ENCODE results near the gene STEAP2. TPM values are rescaled to one million over a fixed set of nuclear protein-coding genes. Genes with fewer than 3 reads are reported as not detected.

The STEAP2 gene
- total RNA-seq, 2 donors from 2014 or later, result 4.0 to 11.0 TPM

DNA sequence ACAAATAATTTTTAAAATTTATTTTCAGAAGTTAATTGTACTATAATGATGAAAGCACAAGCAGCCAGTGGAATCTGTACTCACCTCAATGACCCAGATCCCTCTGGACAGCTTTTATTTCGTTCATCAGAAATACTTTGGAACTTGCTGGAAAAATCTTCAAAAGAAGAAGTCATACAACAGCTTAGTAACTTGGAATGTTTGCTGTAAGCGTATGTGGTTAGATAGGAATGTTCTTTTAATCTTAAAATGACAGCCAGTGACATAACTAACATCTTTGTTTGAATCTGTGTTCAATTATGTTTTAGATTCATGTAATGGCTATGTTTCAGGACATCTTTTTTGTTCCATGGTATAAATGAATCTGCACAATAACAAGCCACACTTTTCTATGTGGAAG is 60.2 kb downstream of the STEAP2 start:
- Histone ChIP-seq H3K4me1 (ENCODE audit: control insufficient read depth, insufficient read depth, low read length) (peaks cover 13% of the 10 kb centered on the region), H3K9ac (ENCODE audit: extremely low read depth, low read length, poor library complexity, severe bottlenecking) (no peak overlapping the region), H3K27me3 (ENCODE audit: control insufficient read depth, insufficient read depth, low read length, poor library complexity, severe bottlenecking) (no peaks in the 10 kb centered on the region), H3K9me3 (ENCODE audit: control insufficient read depth, low read length) (no peaks in the 10 kb centered on the region), H3K27ac (ENCODE audit: low read depth, low read length) (no peak overlapping the region), H3K36me3 (ENCODE audit: control insufficient read depth, insufficient read depth, low read length) (no peaks in the 10 kb centered on the region), H3K4me3 (ENCODE audit: low read length) (no peak overlapping the region)
- Mint-ChIP-seq H3K27me3 (ENCODE audit: insufficient read depth) (peaks cover 4% of the 10 kb centered on the region), H3K27ac (no peak overlapping the region), H3K9me3 (no peaks in the 10 kb centered on the region), H3K36me3 (ENCODE audit: low read depth) (no peaks in the 10 kb centered on the region), H3K4me3 (no peak overlapping the region), H3K4me1 (peaks cover 16% of the 10 kb centered on the region)
- DNase-seq, result no peak
- TF ChIP-seq, protein P1, sequence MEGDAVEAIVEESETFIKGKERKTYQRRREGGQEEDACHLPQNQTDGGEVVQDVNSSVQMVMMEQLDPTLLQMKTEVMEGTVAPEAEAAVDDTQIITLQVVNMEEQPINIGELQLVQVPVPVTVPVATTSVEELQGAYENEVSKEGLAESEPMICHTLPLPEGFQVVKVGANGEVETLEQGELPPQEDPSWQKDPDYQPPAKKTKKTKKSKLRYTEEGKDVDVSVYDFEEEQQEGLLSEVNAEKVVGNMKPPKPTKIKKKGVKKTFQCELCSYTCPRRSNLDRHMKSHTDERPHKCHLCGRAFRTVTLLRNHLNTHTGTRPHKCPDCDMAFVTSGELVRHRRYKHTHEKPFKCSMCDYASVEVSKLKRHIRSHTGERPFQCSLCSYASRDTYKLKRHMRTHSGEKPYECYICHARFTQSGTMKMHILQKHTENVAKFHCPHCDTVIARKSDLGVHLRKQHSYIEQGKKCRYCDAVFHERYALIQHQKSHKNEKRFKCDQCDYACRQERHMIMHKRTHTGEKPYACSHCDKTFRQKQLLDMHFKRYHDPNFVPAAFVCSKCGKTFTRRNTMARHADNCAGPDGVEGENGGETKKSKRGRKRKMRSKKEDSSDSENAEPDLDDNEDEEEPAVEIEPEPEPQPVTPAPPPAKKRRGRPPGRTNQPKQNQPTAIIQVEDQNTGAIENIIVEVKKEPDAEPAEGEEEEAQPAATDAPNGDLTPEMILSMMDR (conservative IDR thresholded peaks at IDR 0.05), result no peak
- 67 to 88% methylated on average over 1 to 2 of the region's 2 CpGs for WGBS, 2 experiments (ENCODE audit: insufficient coverage in 1 of 2, insufficient read length in 1 of 2)

DNA sequence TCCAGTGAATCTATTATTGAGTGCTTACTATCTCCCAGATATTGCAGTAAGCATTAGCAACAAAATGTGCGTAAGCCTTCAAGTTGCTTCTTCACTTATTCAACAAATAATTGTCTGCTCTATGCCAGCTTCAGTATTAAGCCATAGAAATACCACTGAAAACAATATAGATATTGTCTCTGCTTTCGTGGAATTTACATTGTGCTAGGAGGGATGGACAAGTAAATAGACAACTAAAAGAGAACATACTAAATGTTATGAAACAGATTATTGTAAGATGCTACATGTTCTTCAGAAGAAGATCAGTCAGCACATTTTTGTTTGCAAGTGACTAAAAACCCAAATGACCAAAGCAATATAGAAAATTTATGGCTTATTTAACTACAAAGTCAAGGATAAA is 60.7 kb downstream of the STEAP2 start:
- DNase-seq, result no peak
- Histone ChIP-seq H3K9ac (ENCODE audit: extremely low read depth, low read length, poor library complexity, severe bottlenecking) (no peak overlapping the region), H3K36me3 (ENCODE audit: control insufficient read depth, insufficient read depth, low read length) (no peaks in the 10 kb centered on the region), H3K4me1 (ENCODE audit: control insufficient read depth, insufficient read depth, low read length) (peaks cover 13% of the 10 kb centered on the region), H3K9me3 (ENCODE audit: control insufficient read depth, low read length) (no peaks in the 10 kb centered on the region), H3K4me3 (ENCODE audit: low read length) (no peak overlapping the region), H3K27me3 (ENCODE audit: control insufficient read depth, insufficient read depth, low read length, poor library complexity, severe bottlenecking) (no peaks in the 10 kb centered on the region), H3K27ac (ENCODE audit: low read depth, low read length) (no peak overlapping the region)
- H3K27me3 Mint-ChIP-seq (ENCODE audit: insufficient read depth), result peaks cover 2% of the 10 kb centered on the region
- no peaks in the 10 kb centered on the region for H3K9me3 Mint-ChIP-seq
- peaks cover 16% of the 10 kb centered on the region for H3K4me1 Mint-ChIP-seq
- H3K4me3 Mint-ChIP-seq, result no peak overlapping the region
- WGBS, 2 experiments (ENCODE audit: insufficient coverage in 1 of 2, insufficient read length in 1 of 2), result 95 to 100% methylated on average over 1 to 2 of the region's 2 CpGs
- TF ChIP-seq, protein P1 (conservative IDR thresholded peaks at IDR 0.05), result no peak
- no peak overlapping the region for H3K27ac Mint-ChIP-seq
- no peaks in the 10 kb centered on the region for H3K36me3 Mint-ChIP-seq (ENCODE audit: low read depth)

DNA sequence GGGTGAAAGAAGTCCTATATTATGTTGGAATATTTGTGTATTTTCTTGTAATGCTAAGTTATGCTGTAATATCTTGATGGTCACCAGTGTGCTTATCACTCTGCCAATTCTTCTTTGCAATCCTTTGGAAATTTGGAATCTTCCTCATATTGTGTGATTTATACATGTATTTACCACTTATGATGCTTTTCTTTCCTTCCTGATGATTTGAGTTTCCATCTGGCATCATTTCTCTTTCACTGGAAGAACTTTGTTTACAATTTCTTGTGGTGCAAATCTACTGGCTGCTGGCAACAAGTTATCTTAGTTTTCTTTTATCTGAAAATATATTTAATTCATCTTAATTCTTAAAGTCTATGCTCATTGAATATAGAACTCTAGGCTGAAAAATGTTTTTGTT is 62.6 kb downstream of the STEAP2 start:
- no peaks in the 10 kb centered on the region for H3K27me3 Mint-ChIP-seq (ENCODE audit: insufficient read depth)
- peaks cover 13% of the 10 kb centered on the region for H3K4me1 ChIP-seq (ENCODE audit: control insufficient read depth, insufficient read depth, low read length)
- no peak overlapping the region for H3K27ac Mint-ChIP-seq
- no peak overlapping the region for H3K9ac ChIP-seq (ENCODE audit: extremely low read depth, low read length, poor library complexity, severe bottlenecking)
- no peaks in the 10 kb centered on the region for H3K36me3 ChIP-seq (ENCODE audit: control insufficient read depth, insufficient read depth, low read length)
- no peaks in the 10 kb centered on the region for H3K9me3 ChIP-seq (ENCODE audit: control insufficient read depth, low read length)
- DNase-seq, result no peak
- TF ChIP-seq, protein P1 (conservative IDR thresholded peaks at IDR 0.05), result no peak
- H3K4me3 Mint-ChIP-seq, result no peak overlapping the region
- no peaks in the 10 kb centered on the region for H3K27me3 ChIP-seq (ENCODE audit: control insufficient read depth, insufficient read depth, low read length, poor library complexity, severe bottlenecking)
- peaks cover 16% of the 10 kb centered on the region for H3K4me1 Mint-ChIP-seq
- H3K4me3 ChIP-seq (ENCODE audit: low read length), result no peak overlapping the region
- no peaks in the 10 kb centered on the region for H3K36me3 Mint-ChIP-seq (ENCODE audit: low read depth)
- H3K9me3 Mint-ChIP-seq, result no peaks in the 10 kb centered on the region
- H3K27ac ChIP-seq (ENCODE audit: low read depth, low read length), result no peak overlapping the region
